GM23338 (cell line): ENCODE measurements around the gene HJV. TPM values are rescaled to one million over a fixed set of nuclear protein-coding genes. Genes with fewer than 3 reads are reported as not detected.

Experiments
- ATAC-seq: fragments of 200-7000 bp; cut with Tn5 transposase; 3 replicates; pipeline ENCODE4 v1.9.1; 2020
- DNase-seq: peaks from one replicate; pipeline ENCODE4 v3.0.0-alpha.2; 2015; ENCODE audit warnings: low spot score
- H2AFZ ChIP-seq: fragments of 200-600 bp; sonication (generic); 2 replicates; pipeline ENCODE4 v1.8.0; 2016; ENCODE audit warnings: antibody characterized with exemption, mild to moderate bottlenecking, moderate library complexity
- H3F3A ChIP-seq: fragments of 200-600 bp; sonication (generic); replicated peaks from 2 replicates; pipeline ENCODE4 v1.8.0; 2017; ENCODE audit warnings: antibody characterized with exemption, mixed run types, low read depth
- H3K27ac ChIP-seq: fragments of 200-600 bp; sonication (generic); 2 replicates; pipeline ENCODE4 v1.6.1; 2016; ENCODE audit warnings: low read depth
- H3K27me3 ChIP-seq: fragments of 200-600 bp; sonication (generic); 2 replicates; pipeline ENCODE4 v1.8.0; 2016; ENCODE audit warnings: mild to moderate bottlenecking, mixed run types, moderate library complexity; ENCODE audit not compliant: insufficient read depth
- H3K36me3 ChIP-seq: fragments of 200-600 bp; sonication (generic); 2 replicates; pipeline ENCODE4 v1.8.0; 2016; ENCODE audit warnings: mild to moderate bottlenecking; ENCODE audit not compliant: insufficient read depth
- H3K4me1 ChIP-seq: fragments of 200-600 bp; sonication (generic); 2 replicates; pipeline ENCODE4 v1.8.0; 2016; ENCODE audit warnings: mild to moderate bottlenecking, moderate library complexity; ENCODE audit not compliant: insufficient read depth
- H3K4me2 ChIP-seq: fragments of 200-600 bp; sonication (generic); 2 replicates; pipeline ENCODE4 v1.7.1; 2017; ENCODE audit warnings: mixed run types
- H3K4me3 ChIP-seq: fragments of 200-600 bp; sonication (generic); 2 replicates; pipeline ENCODE4 v1.6.1; 2016; ENCODE audit warnings: mixed run types
- H3K79me2 ChIP-seq: fragments of 200-600 bp; sonication (generic); replicated peaks from 2 replicates; pipeline ENCODE4 v1.8.0; 2017; ENCODE audit warnings: mild to moderate bottlenecking; ENCODE audit not compliant: insufficient read depth
- H3K9me2 ChIP-seq: fragments of 200-600 bp; sonication (generic); 2 replicates; pipeline ENCODE4 v1.8.0; 2017; ENCODE audit not compliant: insufficient read depth
- H4K20me1 ChIP-seq: fragments of 200-600 bp; sonication (generic); replicated peaks from 2 replicates; pipeline ENCODE4 v1.8.0; 2017; ENCODE audit warnings: mild to moderate bottlenecking; ENCODE audit not compliant: insufficient read depth
- H3K27ac Mint-ChIP-seq: 2 replicates; pipeline ENCODE4 v1.8.0; 2020; ENCODE audit warnings: inconsistent platforms, mild to moderate bottlenecking, moderate library complexity, mixed read lengths
- H3K27me3 Mint-ChIP-seq: 3 replicates; pipeline ENCODE4 v1.8.0; 2022; ENCODE audit warnings: low read depth, mild to moderate bottlenecking, moderate library complexity, mixed read lengths, inconsistent platforms; ENCODE audit not compliant: insufficient read depth, poor library complexity
- H3K36me3 Mint-ChIP-seq: 3 replicates; pipeline ENCODE4 v1.8.0; 2021; ENCODE audit warnings: low read depth, mild to moderate bottlenecking, inconsistent platforms, moderate library complexity, mixed read lengths
- H3K4me1 Mint-ChIP-seq: 3 replicates; pipeline ENCODE4 v1.8.0; 2020; ENCODE audit warnings: mild to moderate bottlenecking, inconsistent platforms, mixed read lengths
- H3K4me3 Mint-ChIP-seq: 3 replicates; pipeline ENCODE4 v1.8.0; 2021; ENCODE audit warnings: moderate library complexity, mild to moderate bottlenecking, inconsistent platforms, mixed read lengths
- H3K9me3 Mint-ChIP-seq: 3 replicates; pipeline ENCODE4 v1.8.0; 2020; ENCODE audit warnings: moderate library complexity, mild to moderate bottlenecking, inconsistent platforms, mixed read lengths
- CREB1 ChIP-seq: fragments of 250-450 bp; sonication (Bioruptor Pico); IDR thresholded peaks from 2 replicates; pipeline ENCODE4 v1.5.0; 2020; ENCODE audit warnings: low read depth, mild to moderate bottlenecking, moderate library complexity
- CTCF ChIP-seq, 2 experiments: fragments of 200-600 bp in 1 of 2; sonication (generic) in 1 of 2; conservative IDR thresholded peaks; 2 replicates each; pipeline versions ENCODE4 v1.5.1 to v1.6.1; 2016 to 2017; ENCODE audit warnings: antibody characterized with exemption in 2 of 2, low read depth in 2 of 2, mild to moderate bottlenecking in 2 of 2, moderate library complexity in 1 of 2
- ETS1 ChIP-seq: IDR thresholded peaks from 2 replicates; pipeline ENCODE4 v1.6.1; 2016; ENCODE audit warnings: antibody characterized with exemption
- EZH2 ChIP-seq: fragments of 200-600 bp; sonication (generic); IDR thresholded peaks from one replicate; pipeline ENCODE4 v1.8.0; 2017; ENCODE audit warnings: antibody characterized with exemption, mild to moderate bottlenecking, low read depth; ENCODE audit not compliant: unreplicated experiment
- EZH2phosphoT487 ChIP-seq: fragments of 200-600 bp; sonication (generic); IDR thresholded peaks from one replicate; pipeline ENCODE4 v1.8.1; 2018; ENCODE audit warnings: antibody characterized with exemption; ENCODE audit not compliant: unreplicated experiment
- JUNB ChIP-seq: IDR thresholded peaks from one replicate; pipeline ENCODE4 v1.6.1; 2016; ENCODE audit warnings: antibody characterized with exemption; ENCODE audit not compliant: unreplicated experiment
- NANOG ChIP-seq: IDR thresholded peaks from 2 replicates; pipeline ENCODE4 v1.6.1; 2016; ENCODE audit warnings: antibody characterized with exemption, borderline replicate concordance
- POLR2AphosphoS5 ChIP-seq: IDR thresholded peaks from 2 replicates; pipeline ENCODE4 v1.6.1; 2016; ENCODE audit warnings: antibody characterized with exemption, low read depth
- REST ChIP-seq: IDR thresholded peaks from one replicate; pipeline ENCODE4 v1.6.1; 2018; ENCODE audit warnings: antibody characterized with exemption; ENCODE audit not compliant: unreplicated experiment
- STAT1 ChIP-seq: IDR thresholded peaks from one replicate; pipeline ENCODE4 v1.6.1; 2016; ENCODE audit warnings: antibody characterized with exemption; ENCODE audit not compliant: unreplicated experiment
- ZNF114 ChIP-seq: fragments of 250-450 bp; sonication (Bioruptor Pico); IDR thresholded peaks from 2 replicates; pipeline ENCODE4 v1.5.0; 2020; ENCODE audit warnings: mild to moderate bottlenecking, moderate library complexity
- ZNF331 ChIP-seq: fragments of 250-450 bp; sonication (Bioruptor Pico); IDR thresholded peaks from 2 replicates; pipeline ENCODE4 v1.5.0; 2020; ENCODE audit warnings: low read depth, mild to moderate bottlenecking, moderate library complexity
- ZNF462 ChIP-seq: fragments of 250-450 bp; sonication (Bioruptor Pico); IDR thresholded peaks from 2 replicates; pipeline ENCODE4 v1.5.0; 2020; ENCODE audit warnings: mild to moderate bottlenecking, moderate library complexity
- polyA plus RNA-seq: library from polyadenylated mRNA; unstranded; fragments of >200 nt; fragmentation: Nextera tagmentation; extraction: Ambion mirVana; gene quantifications from 2 replicates; pipeline ENCODE4 v1.2.1, GENCODE V29; 2016
- total RNA-seq: library from RNA; depleted of rRNA; stranded (reverse); fragments of >200 nt; shearing (Covaris generic); gene quantifications from 2 replicates; pipeline ENCODE4 v1.2.3, GENCODE V29; 2014

The HJV gene
- total and polyA plus RNA-seq, 2 experiments from 2014 or later, result 0.42 to 0.45 TPM

- H3K27ac Mint-ChIP-seq, result no peak overlapping the region
- Histone ChIP-seq H3K27me3 (no peaks in the 10 kb centered on the region), H3F3A (no peaks in the 10 kb centered on the region), H4K20me1 (no peaks in the 10 kb centered on the region), H2AFZ (no peak overlapping the region), H3K4me3 (no peak overlapping the region), H3K4me2 (no peak overlapping the region), H3K79me2 (no peaks in the 10 kb centered on the region), H3K9me2 (no peaks in the 10 kb centered on the region), H3K27ac (no peak overlapping the region), H3K36me3 (no peaks in the 10 kb centered on the region), H3K4me1 (no peaks in the 10 kb centered on the region)
- H3K4me1 Mint-ChIP-seq, result 0 out of 3 replicates have a peak, but pooled peaks cover 4% of the 10 kb centered on the region
- DNase-seq (no peak), ATAC-seq (no peak)
- no peak for TF ChIP-seq EZH2phosphoT487
- no peak for TF ChIP-seq REST
- no peak for TF ChIP-seq ZNF331
- no peak for TF ChIP-seq EZH2
- no peak for TF ChIP-seq JUNB
- TF ChIP-seq CTCF (conservative IDR thresholded peaks at IDR 0.05; ENCODE audit: low read depth in 2 of 2), result no peak
- no peak for TF ChIP-seq CREB1 (CRISPR knock-in tag)
- TF ChIP-seq STAT1, result no peak
- no peak for TF ChIP-seq POLR2AphosphoS5
- TF ChIP-seq ZNF114 (CRISPR knock-in tag), result no peak
- no peak for TF ChIP-seq ETS1
- no peak for TF ChIP-seq NANOG
- no peak for TF ChIP-seq ZNF462
- no peaks in the 10 kb centered on the region for H3K36me3 Mint-ChIP-seq
- no peak overlapping the region for H3K4me3 Mint-ChIP-seq
- H3K27me3 Mint-ChIP-seq, result no peaks in the 10 kb centered on the region
- no peaks in the 10 kb centered on the region for H3K9me3 Mint-ChIP-seq
Measured at GRCh38 chr1:146029117-146029516, 7.6 kb upstream of the HJV start.
